NB4 (cell line): ENCODE results near the gene SNX32.

ENCODE experiments used
- CTCF ChIP-seq: IDR thresholded peaks from one replicate; pipeline ENCODE4 v1.5.1; 2012; ENCODE audit warnings: low read depth, low read length
- POLR2A ChIP-seq: IDR thresholded peaks from 2 replicates; pipeline ENCODE4 v1.6.1; 2011; ENCODE audit warnings: mild to moderate bottlenecking; ENCODE audit not compliant: insufficient read length; ENCODE audit errors: extremely low read depth

- TF ChIP-seq POLR2A (no peak), CTCF (no peak)
Observed at GRCh38 chr11:65808744-65809341, 24.9 kb upstream of the SNX32 start.
